Measurements from ENCODE around the gene MAML3.

Gene MAML3

GRCh38 chr4:139826426-139826825, 327.6 kb downstream of the MAML3 start:
- Histone ChIP-seq H3K9me3 (ENCODE audit: control insufficient read depth, low read length) (no peaks in the 10 kb centered on the region), H3K27ac (no peak overlapping the region), H3K36me3 (ENCODE audit: control insufficient read depth, insufficient read depth, low read length) (no peaks in the 10 kb centered on the region), H3K4me2 (ENCODE audit: low read length) (no peak overlapping the region), H2AFZ (no peak overlapping the region), H3K4me3 (ENCODE audit: low read depth, low read length) (no peak overlapping the region), H3K4me1 (no peaks in the 10 kb centered on the region), H3K9ac (no peak overlapping the region), H3K79me2 (no peaks in the 10 kb centered on the region), H3K27me3 (ENCODE audit: control insufficient read depth, insufficient read depth, low read length) (no peaks in the 10 kb centered on the region)
- no peak for TF ChIP-seq CTCF (IDR thresholded peaks at IDR 0.05)

DNA sequence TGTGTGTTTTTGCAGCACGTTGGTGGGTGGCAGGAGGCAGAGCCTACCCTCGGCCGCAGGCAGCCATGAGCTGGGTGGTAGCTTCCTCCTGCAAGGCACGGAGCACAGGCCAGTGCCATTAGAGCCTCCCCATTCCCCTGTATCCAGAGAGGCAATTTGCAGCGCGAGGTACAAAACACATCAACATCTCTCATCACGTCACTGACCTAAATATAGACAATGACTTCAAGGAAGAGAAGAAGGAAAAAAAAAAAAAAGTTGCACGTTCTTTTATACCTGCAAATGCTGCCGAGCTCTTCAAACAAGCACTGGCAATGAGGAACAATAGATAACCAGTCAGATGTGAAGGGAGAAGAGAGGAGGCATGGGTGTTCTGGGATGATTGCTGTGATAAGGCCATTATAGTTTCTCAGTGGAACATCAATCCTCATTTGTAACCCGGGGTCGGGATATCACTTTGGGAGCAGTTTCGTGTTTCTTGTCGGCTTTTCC, 328.4 kb downstream of the MAML3 start:
- Histone ChIP-seq H3K9me3 (ENCODE audit: control insufficient read depth, low read length) (no peaks in the 10 kb centered on the region), H3K27me3 (ENCODE audit: control insufficient read depth, insufficient read depth, low read length) (no peaks in the 10 kb centered on the region), H3K36me3 (ENCODE audit: control insufficient read depth, insufficient read depth, low read length) (no peaks in the 10 kb centered on the region), H3K4me3 (ENCODE audit: low read depth, low read length) (no peak overlapping the region), H3K9ac (no peak overlapping the region), H3K4me1 (no peaks in the 10 kb centered on the region), H2AFZ (no peak overlapping the region), H3K27ac (no peak overlapping the region), H3K79me2 (no peaks in the 10 kb centered on the region), H3K4me2 (ENCODE audit: low read length) (no peak overlapping the region)
- no peak for TF ChIP-seq CTCF (IDR thresholded peaks at IDR 0.05)

GRCh38 chr4:139824882-139825522, 329.0 kb downstream of the MAML3 start:
- Histone ChIP-seq H3K9me3 (ENCODE audit: control insufficient read depth, low read length) (no peaks in the 10 kb centered on the region), H3K4me1 (no peaks in the 10 kb centered on the region), H2AFZ (no peak overlapping the region), H3K27me3 (ENCODE audit: control insufficient read depth, insufficient read depth, low read length) (no peaks in the 10 kb centered on the region), H3K79me2 (no peaks in the 10 kb centered on the region), H3K4me2 (ENCODE audit: low read length) (no peak overlapping the region), H3K9ac (no peak overlapping the region), H3K27ac (no peak overlapping the region), H3K4me3 (ENCODE audit: low read depth, low read length) (no peak overlapping the region), H3K36me3 (ENCODE audit: control insufficient read depth, insufficient read depth, low read length) (no peaks in the 10 kb centered on the region)
- no peak for TF ChIP-seq CTCF (IDR thresholded peaks at IDR 0.05)

GRCh38 chr4:139823746-139824145, 330.2 kb downstream of the MAML3 start:
- Histone ChIP-seq H3K9me3 (ENCODE audit: control insufficient read depth, low read length) (no peaks in the 10 kb centered on the region), H3K4me3 (ENCODE audit: low read depth, low read length) (no peak overlapping the region), H3K9ac (no peak overlapping the region), H3K4me1 (no peaks in the 10 kb centered on the region), H2AFZ (no peak overlapping the region), H3K79me2 (no peaks in the 10 kb centered on the region), H3K27ac (no peak overlapping the region), H3K36me3 (ENCODE audit: control insufficient read depth, insufficient read depth, low read length) (no peaks in the 10 kb centered on the region), H3K27me3 (ENCODE audit: control insufficient read depth, insufficient read depth, low read length) (no peaks in the 10 kb centered on the region), H3K4me2 (ENCODE audit: low read length) (no peak overlapping the region)
- TF ChIP-seq CTCF (IDR thresholded peaks at IDR 0.05): no peak

- no peaks in the 10 kb centered on the region for H3K27me3 ChIP-seq (ENCODE audit: control insufficient read depth, insufficient read depth, low read length)
- no peak overlapping the region for H3K9ac ChIP-seq
- H3K36me3 ChIP-seq (ENCODE audit: control insufficient read depth, insufficient read depth, low read length): no peaks in the 10 kb centered on the region
- no peak overlapping the region for H3K4me3 ChIP-seq (ENCODE audit: low read depth, low read length)
- no peaks in the 10 kb centered on the region for H3K79me2 ChIP-seq
- H3K4me2 ChIP-seq (ENCODE audit: low read length): no peak overlapping the region
- TF ChIP-seq CTCF (IDR thresholded peaks at IDR 0.05): no peak
- no peaks in the 10 kb centered on the region for H3K9me3 ChIP-seq (ENCODE audit: control insufficient read depth, low read length)
- H3K4me1 ChIP-seq: no peaks in the 10 kb centered on the region
- no peak overlapping the region for H3K27ac ChIP-seq
- H2AFZ ChIP-seq: no peak overlapping the region
Measured at GRCh38 chr4:139823345-139823744, 330.6 kb downstream of the MAML3 start.
